WTC11 (cell line): ENCODE results near the gene MAP3K12. TPM values are rescaled to one million over a fixed set of nuclear protein-coding genes. Genes with fewer than 3 reads are reported as not detected.

ENCODE experiments used
- ATAC-seq: fragments of 200-7000 bp; cut with Tn5 transposase; 2 replicates; pipeline ENCODE4 v1.10.0; 2021; ENCODE audit warnings: mild to moderate bottlenecking, moderate library complexity
- CTCF ChIA-PET: fragments of 300-600 bp; sonication (Branson Sonifier 250); formaldehyde crosslinking; loops from one replicate; lab custom pipeline; 2021; ENCODE audit warnings: antibody characterized with exemption; lab: Charles Lee
- POLR2A ChIA-PET: fragments of 350-600 bp; sonication (Branson Sonifier 250); formaldehyde crosslinking; loops from one replicate; lab custom pipeline; 2021; ENCODE audit warnings: antibody characterized with exemption; lab: Charles Lee
- DNase-seq: peaks from one replicate; pipeline ENCODE4 v3.0.0; 2021; ENCODE audit warnings: low spot score
- H3K27ac Mint-ChIP-seq: 2 replicates; pipeline ENCODE4 v1.8.0; 2021; ENCODE audit warnings: mixed read lengths
- H3K27me3 Mint-ChIP-seq: 2 replicates; pipeline ENCODE4 v1.8.0; 2021; ENCODE audit warnings: low read depth, mild to moderate bottlenecking, moderate library complexity, mixed read lengths
- H3K36me3 Mint-ChIP-seq: 2 replicates; pipeline ENCODE4 v1.8.0; 2021; ENCODE audit warnings: mixed read lengths
- H3K4me1 Mint-ChIP-seq: 2 replicates; pipeline ENCODE4 v1.8.0; 2022; ENCODE audit warnings: mixed read lengths
- H3K4me3 Mint-ChIP-seq: 2 replicates; pipeline ENCODE4 v1.8.0; 2021; ENCODE audit warnings: mild to moderate bottlenecking, moderate library complexity, mixed read lengths
- H3K9me3 Mint-ChIP-seq: 2 replicates; pipeline ENCODE4 v1.8.0; 2021; ENCODE audit warnings: mixed read lengths
- JAZF1 ChIP-seq: fragments of 250-450 bp; sonication (Bioruptor Pico); IDR thresholded peaks from 2 replicates; pipeline ENCODE4 v1.9.0; 2021; ENCODE audit warnings: moderate library complexity, mild to moderate bottlenecking, inconsistent platforms
- MLX ChIP-seq: sonication (generic); formaldehyde crosslinking; IDR thresholded peaks from 2 replicates; pipeline ENCODE4 v1.8.1; 2023; ENCODE audit warnings: mild to moderate bottlenecking, missing genetic modification reagents, moderate library complexity
- MYBL2 ChIP-seq: sonication (generic); formaldehyde crosslinking; IDR thresholded peaks from 2 replicates; pipeline ENCODE4 v1.8.1; 2023; ENCODE audit warnings: mild to moderate bottlenecking, moderate library complexity, missing genetic modification reagents
- NR3C1 ChIP-seq: sonication (generic); formaldehyde crosslinking; conservative IDR thresholded peaks from 2 replicates; pipeline ENCODE4 v1.8.1; 2023; ENCODE audit warnings: low read depth, mild to moderate bottlenecking, missing genetic modification reagents
- SMAD4 ChIP-seq: sonication (generic); formaldehyde crosslinking; IDR thresholded peaks from 2 replicates; pipeline ENCODE4 v1.8.0; 2022; ENCODE audit warnings: mild to moderate bottlenecking, missing genetic modification reagents
- ZNF416 ChIP-seq: fragments of 250-450 bp; sonication (Bioruptor Pico); IDR thresholded peaks from 2 replicates; pipeline ENCODE4 v1.9.0; 2021; ENCODE audit warnings: mild to moderate bottlenecking, inconsistent platforms
- ZNF425 ChIP-seq: fragments of 250-450 bp; sonication (Bioruptor Pico); conservative IDR thresholded peaks from 2 replicates; pipeline ENCODE4 v1.9.0; 2021; ENCODE audit warnings: mild to moderate bottlenecking
- ZNF671 ChIP-seq: fragments of 250-450 bp; sonication (Bioruptor Pico); IDR thresholded peaks from 2 replicates; pipeline ENCODE4 v1.8.0; 2021; ENCODE audit warnings: mild to moderate bottlenecking
- total RNA-seq: library from RNA; stranded (reverse); gene quantifications from 3 replicates; pipeline ENCODE4 v1.2.3, GENCODE V29; 2021
- TF ChIP-seq, protein P1 (sequence below): sonication (generic); formaldehyde crosslinking; conservative IDR thresholded peaks from 2 replicates; pipeline ENCODE4 v1.8.1; 2023; ENCODE audit warnings: mild to moderate bottlenecking, low read depth, missing genetic modification reagents, moderate library complexity
- TF ChIP-seq, protein P2 (sequence below): sonication (generic); formaldehyde crosslinking; conservative IDR thresholded peaks from 2 replicates; pipeline ENCODE4 v1.8.1; 2022; ENCODE audit warnings: mild to moderate bottlenecking, missing genetic modification reagents
- TF ChIP-seq, protein P3 (sequence below): fragments of 200-600 bp; IDR thresholded peaks from 2 replicates; pipeline ENCODE4 v1.8.0; 2022; ENCODE audit warnings: antibody characterized with exemption
- TF ChIP-seq, protein P4 (sequence below): sonication (generic); formaldehyde crosslinking; IDR thresholded peaks from 2 replicates; pipeline ENCODE4 v1.8.1; 2023; ENCODE audit warnings: mild to moderate bottlenecking, missing genetic modification reagents, moderate library complexity

The MAP3K12 gene
- total RNA-seq, 1 experiment from 2014 or later: 23.6 TPM

DNA sequence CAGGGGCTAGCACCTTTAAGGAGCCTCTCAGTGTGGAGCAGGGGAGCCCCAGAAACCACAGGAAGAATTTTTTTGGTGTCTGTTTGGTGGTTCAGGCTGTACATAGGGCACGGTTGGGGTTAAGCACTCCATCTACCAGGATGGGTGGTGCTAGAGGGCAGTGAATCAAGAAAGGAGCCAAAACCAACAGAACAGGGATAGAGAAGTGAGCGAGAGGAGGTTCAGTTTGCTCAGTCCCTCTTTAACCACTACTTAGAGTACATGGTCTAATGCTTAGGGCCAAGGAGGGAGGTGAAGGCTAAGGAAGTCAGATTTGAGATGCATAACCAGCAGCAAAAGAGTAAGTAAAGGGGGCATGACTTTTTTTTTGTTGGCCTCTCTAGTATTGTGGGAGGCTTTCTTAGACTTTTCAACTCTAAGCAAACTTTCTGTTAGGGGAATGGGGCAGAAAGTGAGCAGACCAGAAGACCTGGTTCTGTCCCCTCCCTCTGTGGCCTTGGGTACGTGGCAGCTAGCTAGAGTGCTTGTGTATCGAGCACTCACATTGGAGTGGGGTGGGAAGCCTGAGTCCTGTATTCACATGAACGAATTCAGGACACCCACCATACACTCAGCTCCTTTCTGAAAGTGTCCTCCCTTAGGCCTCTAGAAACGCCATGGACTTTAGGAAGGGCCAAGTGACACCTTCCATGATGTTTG, 14.6 kb upstream of the MAP3K12 start (continued):
- TF ChIP-seq, protein P1, sequence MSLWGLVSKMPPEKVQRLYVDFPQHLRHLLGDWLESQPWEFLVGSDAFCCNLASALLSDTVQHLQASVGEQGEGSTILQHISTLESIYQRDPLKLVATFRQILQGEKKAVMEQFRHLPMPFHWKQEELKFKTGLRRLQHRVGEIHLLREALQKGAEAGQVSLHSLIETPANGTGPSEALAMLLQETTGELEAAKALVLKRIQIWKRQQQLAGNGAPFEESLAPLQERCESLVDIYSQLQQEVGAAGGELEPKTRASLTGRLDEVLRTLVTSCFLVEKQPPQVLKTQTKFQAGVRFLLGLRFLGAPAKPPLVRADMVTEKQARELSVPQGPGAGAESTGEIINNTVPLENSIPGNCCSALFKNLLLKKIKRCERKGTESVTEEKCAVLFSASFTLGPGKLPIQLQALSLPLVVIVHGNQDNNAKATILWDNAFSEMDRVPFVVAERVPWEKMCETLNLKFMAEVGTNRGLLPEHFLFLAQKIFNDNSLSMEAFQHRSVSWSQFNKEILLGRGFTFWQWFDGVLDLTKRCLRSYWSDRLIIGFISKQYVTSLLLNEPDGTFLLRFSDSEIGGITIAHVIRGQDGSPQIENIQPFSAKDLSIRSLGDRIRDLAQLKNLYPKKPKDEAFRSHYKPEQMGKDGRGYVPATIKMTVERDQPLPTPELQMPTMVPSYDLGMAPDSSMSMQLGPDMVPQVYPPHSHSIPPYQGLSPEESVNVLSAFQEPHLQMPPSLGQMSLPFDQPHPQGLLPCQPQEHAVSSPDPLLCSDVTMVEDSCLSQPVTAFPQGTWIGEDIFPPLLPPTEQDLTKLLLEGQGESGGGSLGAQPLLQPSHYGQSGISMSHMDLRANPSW (CRISPR knock-in tag): no peak
- TF ChIP-seq SMAD4 (CRISPR knock-in tag): no peak
- no peak for TF ChIP-seq ZNF416 (CRISPR knock-in tag)
- no peak for TF ChIP-seq JAZF1 (CRISPR knock-in tag)
- TF ChIP-seq, protein P2, sequence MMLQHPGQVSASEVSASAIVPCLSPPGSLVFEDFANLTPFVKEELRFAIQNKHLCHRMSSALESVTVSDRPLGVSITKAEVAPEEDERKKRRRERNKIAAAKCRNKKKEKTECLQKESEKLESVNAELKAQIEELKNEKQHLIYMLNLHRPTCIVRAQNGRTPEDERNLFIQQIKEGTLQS (CRISPR knock-in tag): no peak

DNA sequence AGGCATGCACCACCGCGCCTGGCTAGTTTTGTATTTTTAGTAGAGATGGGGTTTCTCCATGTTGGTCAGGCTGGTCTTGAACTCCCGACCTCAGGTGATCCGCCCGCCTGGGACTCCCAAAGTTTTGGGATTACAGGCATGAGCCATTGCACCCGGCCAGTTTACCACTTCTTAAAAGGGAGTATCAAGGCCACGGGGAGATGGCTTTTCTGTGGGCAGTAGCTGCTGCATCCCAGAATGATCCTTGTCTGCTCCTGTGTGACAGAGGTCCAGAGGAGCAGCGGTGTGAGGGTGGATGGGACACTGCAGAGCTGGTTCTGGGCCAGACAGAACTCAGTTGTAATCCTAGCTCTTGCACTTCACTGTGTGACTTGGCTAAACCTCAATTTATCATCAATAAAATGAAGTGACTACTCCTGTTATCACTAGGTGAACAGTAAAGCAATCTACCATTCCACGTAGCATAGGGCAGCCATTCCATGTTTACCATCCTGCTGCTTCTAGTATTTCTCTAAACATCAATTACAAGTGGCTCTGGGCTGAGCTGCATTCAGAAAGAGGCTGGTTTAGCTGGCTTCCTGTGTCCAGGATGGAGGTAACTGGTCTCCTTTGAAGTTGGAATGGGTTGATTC, 11.0 kb upstream of the MAP3K12 start:
- H3K36me3 Mint-ChIP-seq: peaks cover 12% of the 10 kb centered on the region
- TF ChIP-seq, protein P3, sequence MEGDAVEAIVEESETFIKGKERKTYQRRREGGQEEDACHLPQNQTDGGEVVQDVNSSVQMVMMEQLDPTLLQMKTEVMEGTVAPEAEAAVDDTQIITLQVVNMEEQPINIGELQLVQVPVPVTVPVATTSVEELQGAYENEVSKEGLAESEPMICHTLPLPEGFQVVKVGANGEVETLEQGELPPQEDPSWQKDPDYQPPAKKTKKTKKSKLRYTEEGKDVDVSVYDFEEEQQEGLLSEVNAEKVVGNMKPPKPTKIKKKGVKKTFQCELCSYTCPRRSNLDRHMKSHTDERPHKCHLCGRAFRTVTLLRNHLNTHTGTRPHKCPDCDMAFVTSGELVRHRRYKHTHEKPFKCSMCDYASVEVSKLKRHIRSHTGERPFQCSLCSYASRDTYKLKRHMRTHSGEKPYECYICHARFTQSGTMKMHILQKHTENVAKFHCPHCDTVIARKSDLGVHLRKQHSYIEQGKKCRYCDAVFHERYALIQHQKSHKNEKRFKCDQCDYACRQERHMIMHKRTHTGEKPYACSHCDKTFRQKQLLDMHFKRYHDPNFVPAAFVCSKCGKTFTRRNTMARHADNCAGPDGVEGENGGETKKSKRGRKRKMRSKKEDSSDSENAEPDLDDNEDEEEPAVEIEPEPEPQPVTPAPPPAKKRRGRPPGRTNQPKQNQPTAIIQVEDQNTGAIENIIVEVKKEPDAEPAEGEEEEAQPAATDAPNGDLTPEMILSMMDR: no peak
- TF ChIP-seq ZNF671 (CRISPR knock-in tag) (no peak), NR3C1 (CRISPR knock-in tag) (no peak), MYBL2 (CRISPR knock-in tag) (no peak), MLX (no peak)
- TF ChIP-seq, protein P4, sequence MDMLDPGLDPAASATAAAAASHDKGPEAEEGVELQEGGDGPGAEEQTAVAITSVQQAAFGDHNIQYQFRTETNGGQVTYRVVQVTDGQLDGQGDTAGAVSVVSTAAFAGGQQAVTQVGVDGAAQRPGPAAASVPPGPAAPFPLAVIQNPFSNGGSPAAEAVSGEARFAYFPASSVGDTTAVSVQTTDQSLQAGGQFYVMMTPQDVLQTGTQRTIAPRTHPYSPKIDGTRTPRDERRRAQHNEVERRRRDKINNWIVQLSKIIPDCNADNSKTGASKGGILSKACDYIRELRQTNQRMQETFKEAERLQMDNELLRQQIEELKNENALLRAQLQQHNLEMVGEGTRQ (CRISPR knock-in tag): no peak
- TF ChIP-seq, all 79 proteins: peak for 0
- ChIA-PET POLR2A (interaction anchor here (0.6 to 1.8 kb wide), 2 partner anchors 9 to 12 kb away, joined by 4 read pairs; partner anchors contain the start of gene TARBP2), CTCF (interaction anchor here (0.7 to 6.8 kb wide), 4 partner anchors 11 to 158 kb away, joined by 3 to 99 read pairs (median 10); partner anchors contain the start of genes MAP3K12 and TARBP2)
- DNase-seq: no peak
- Mint-ChIP-seq H3K27me3 (no peaks in the 10 kb centered on the region), H3K27ac (no peak overlapping the region), H3K9me3 (no peaks in the 10 kb centered on the region), H3K4me3 (no peak overlapping the region), H3K4me1 (peaks cover 4% of the 10 kb centered on the region; the same call in 1 of the 2 replicates)
- no peak for ATAC-seq

GRCh38 chr12:53508534-53509170, 9.4 kb upstream of the MAP3K12 start:
- peaks cover 4% of the 10 kb centered on the region; the same call in 1 of the 2 replicates for H3K4me1 Mint-ChIP-seq
- CTCF ChIA-PET: interaction anchor here (0.6 to 6.8 kb wide), 35 partner anchors 9 to 443 kb away, joined by 3 to 99 read pairs (median 5); partner anchors contain the start of genes AAAS, ATP5MC2, MAP3K12 and PFDN5
- ATAC-seq (peak; percentile 93), DNase-seq (peak; percentile 94)
- H3K9me3 Mint-ChIP-seq: no peaks in the 10 kb centered on the region
- H3K27ac Mint-ChIP-seq: no peak overlapping the region
- H3K4me3 Mint-ChIP-seq: no peak overlapping the region
- H3K36me3 Mint-ChIP-seq: peaks cover 21% of the 10 kb centered on the region
- no peak for TF ChIP-seq ZNF425
- TF ChIP-seq, protein P3: peak; percentile 83
- no peaks in the 10 kb centered on the region for H3K27me3 Mint-ChIP-seq
- POLR2A ChIA-PET: interaction anchor here (1.0 to 1.8 kb wide), 4 partner anchors 8 to 33 kb away, joined by 3 to 4 read pairs (median 4); partner anchors contain the start of gene TARBP2
